ENCODE measurements around the gene SLC9B1.
A peak's percentile ranks its signal among the peaks of the same experiment; 100 is the strongest.

SLC9B1 gene

GRCh38 chr4:103019308-103020124 is at the start of gene SLC9B1:
Gene SLC9B1, minus strand, starts transcription at chr4:103019705. Its CDS starts 27,994 bp downstream, at chr4:102991711.
- DNase-seq: peak; percentile 94

GRCh38 chr4:103067841-103068547 is 48.5 kb upstream of the SLC9B1 start:
- no peak for DNase-seq

- DNase-seq: no peak
Observed at GRCh38 chr4:103060453-103061148, 41.1 kb upstream of the SLC9B1 start.

GRCh38 chr4:103054030-103054429 is 34.5 kb upstream of the SLC9B1 start:
- no peak for DNase-seq

GRCh38 chr4:103052779-103053178 is 33.3 kb upstream of the SLC9B1 start:
- DNase-seq: no peak

GRCh38 chr4:103052145-103052544 is 32.6 kb upstream of the SLC9B1 start:
- DNase-seq: no peak

- no peak for DNase-seq
Observed at GRCh38 chr4:103050736-103051436, 31.4 kb upstream of the SLC9B1 start.

- DNase-seq: peak; percentile 21
Observed at GRCh38 chr4:103046416-103047290, 27.1 kb upstream of the SLC9B1 start.

GRCh38 chr4:103044183-103044582 is 24.7 kb upstream of the SLC9B1 start:
- DNase-seq: no peak

GRCh38 chr4:103036169-103036568 is 16.7 kb upstream of the SLC9B1 start:
- DNase-seq: no peak

GRCh38 chr4:103032574-103032973 is 13.1 kb upstream of the SLC9B1 start:
- DNase-seq: no peak

- DNase-seq: no peak
Observed at GRCh38 chr4:103030791-103031190, 11.3 kb upstream of the SLC9B1 start.

GRCh38 chr4:103029300-103029699 is 9.8 kb upstream of the SLC9B1 start:
- no peak for DNase-seq

- DNase-seq: no peak
Observed at GRCh38 chr4:103026868-103027267, 7.4 kb upstream of the SLC9B1 start.

- DNase-seq: no peak
Observed at GRCh38 chr4:103024996-103025395, 5.5 kb upstream of the SLC9B1 start.

GRCh38 chr4:103021120-103021519 is 1.6 kb upstream of the SLC9B1 start:
- DNase-seq: no peak

GRCh38 chr4:103018391-103019307 is 856 bp downstream of the SLC9B1 start:
- no peak for DNase-seq

- DNase-seq: no peak
Observed at GRCh38 chr4:103012551-103012950, 7.0 kb downstream of the SLC9B1 start.

- no peak for DNase-seq
Observed at GRCh38 chr4:103012060-103012459, 7.4 kb downstream of the SLC9B1 start.

- DNase-seq: no peak
Observed at GRCh38 chr4:103011378-103012025, 8.0 kb downstream of the SLC9B1 start.

Data from CD4-positive, alpha-beta T cell treated with Interleukin-15 for 1 hour (primary cell).